HFFc6 (cell line): ENCODE data around the gene ZDHHC20. TPM values are rescaled to one million over a fixed set of nuclear protein-coding genes. Genes with fewer than 3 reads are reported as not detected.
A peak's percentile ranks its signal among the peaks of the same experiment; 100 is the strongest.

Source experiments
- DNase-seq: peaks from one replicate; pipeline ENCODE4 v3.0.0-alpha.2; 2018
- H3K27ac Mint-ChIP-seq: 2 replicates; pipeline ENCODE4 v1.8.0; 2020; ENCODE audit warnings: mild to moderate bottlenecking, mixed read lengths
- H3K27me3 Mint-ChIP-seq: 2 replicates; pipeline ENCODE4 v1.8.0; 2021; ENCODE audit warnings: mild to moderate bottlenecking, moderate library complexity, mixed read lengths; ENCODE audit not compliant: insufficient read depth
- H3K36me3 Mint-ChIP-seq: 2 replicates; pipeline ENCODE4 v1.8.0; 2021; ENCODE audit warnings: low read depth, mixed read lengths
- H3K4me1 Mint-ChIP-seq: 2 replicates; pipeline ENCODE4 v1.8.0; 2020; ENCODE audit warnings: low read depth, mixed read lengths
- H3K4me3 Mint-ChIP-seq: 2 replicates; pipeline ENCODE4 v1.8.0; 2020; ENCODE audit warnings: mild to moderate bottlenecking, moderate library complexity, mixed read lengths
- H3K9me3 Mint-ChIP-seq: 2 replicates; pipeline ENCODE4 v1.8.0; 2020; ENCODE audit warnings: mild to moderate bottlenecking, mixed read lengths
- total RNA-seq, 6 experiments: library from RNA; stranded (reverse); fragmentation: NEBNext Ultra II Directional; extraction: Animal tissue kit (Norgen Biotek cat#: 25700); gene quantifications; 2 replicates in 1 of 6; 3 replicates in 5 of 6; pipeline ENCODE4 v1.2.3, GENCODE V29; 2021
- TF ChIP-seq, protein P1 (sequence below): fragments of 200-600 bp; sonication (generic); IDR thresholded peaks from 2 replicates; pipeline ENCODE4 v1.5.0; 2021; ENCODE audit warnings: antibody characterized with exemption, mild to moderate bottlenecking

Gene ZDHHC20
- total RNA-seq, 6 experiments from 2014 or later = 65.3 to 75.1 (median 69.6) TPM

DNA sequence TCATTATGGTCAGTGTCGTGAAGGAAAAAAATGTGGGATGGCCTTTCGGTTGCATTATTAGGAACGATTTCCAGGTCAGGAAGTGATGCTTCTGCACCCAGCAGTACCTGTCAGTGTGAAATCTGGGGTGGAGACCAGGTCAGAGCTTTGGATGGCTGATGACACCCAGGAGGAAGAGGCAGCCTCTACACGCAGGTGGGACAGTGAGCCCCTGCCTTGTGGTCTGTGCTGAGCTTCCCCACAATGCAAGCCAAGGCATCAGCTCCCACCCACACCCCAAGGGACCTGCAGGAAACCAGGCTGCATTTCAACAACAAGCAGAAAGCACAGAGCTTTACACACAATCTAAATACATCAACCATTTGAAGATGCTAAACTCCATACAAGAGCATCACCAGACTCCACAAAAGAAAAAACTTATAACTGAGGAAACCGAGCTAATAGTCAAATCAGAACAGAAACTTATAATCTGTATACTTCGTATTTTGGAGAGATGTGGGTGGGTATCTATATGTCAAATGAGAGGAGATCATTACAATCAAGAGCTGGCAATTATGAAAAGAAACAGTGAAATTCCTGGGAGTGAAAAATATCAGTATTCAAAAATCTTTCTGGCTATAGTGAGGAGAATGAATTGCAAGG, 130.1 kb downstream of the ZDHHC20 start:
- no peaks in the 10 kb centered on the region for H3K9me3 Mint-ChIP-seq
- H3K36me3 Mint-ChIP-seq = no peaks in the 10 kb centered on the region
- TF ChIP-seq, protein P1, sequence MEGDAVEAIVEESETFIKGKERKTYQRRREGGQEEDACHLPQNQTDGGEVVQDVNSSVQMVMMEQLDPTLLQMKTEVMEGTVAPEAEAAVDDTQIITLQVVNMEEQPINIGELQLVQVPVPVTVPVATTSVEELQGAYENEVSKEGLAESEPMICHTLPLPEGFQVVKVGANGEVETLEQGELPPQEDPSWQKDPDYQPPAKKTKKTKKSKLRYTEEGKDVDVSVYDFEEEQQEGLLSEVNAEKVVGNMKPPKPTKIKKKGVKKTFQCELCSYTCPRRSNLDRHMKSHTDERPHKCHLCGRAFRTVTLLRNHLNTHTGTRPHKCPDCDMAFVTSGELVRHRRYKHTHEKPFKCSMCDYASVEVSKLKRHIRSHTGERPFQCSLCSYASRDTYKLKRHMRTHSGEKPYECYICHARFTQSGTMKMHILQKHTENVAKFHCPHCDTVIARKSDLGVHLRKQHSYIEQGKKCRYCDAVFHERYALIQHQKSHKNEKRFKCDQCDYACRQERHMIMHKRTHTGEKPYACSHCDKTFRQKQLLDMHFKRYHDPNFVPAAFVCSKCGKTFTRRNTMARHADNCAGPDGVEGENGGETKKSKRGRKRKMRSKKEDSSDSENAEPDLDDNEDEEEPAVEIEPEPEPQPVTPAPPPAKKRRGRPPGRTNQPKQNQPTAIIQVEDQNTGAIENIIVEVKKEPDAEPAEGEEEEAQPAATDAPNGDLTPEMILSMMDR = no peak
- no peak overlapping the region for H3K27ac Mint-ChIP-seq
- H3K4me1 Mint-ChIP-seq = peaks cover 15% of the 10 kb centered on the region
- DNase-seq = no peak
- H3K27me3 Mint-ChIP-seq = peaks cover 2% of the 10 kb centered on the region; the same call in 1 of the 2 replicates
- no peak overlapping the region for H3K4me3 Mint-ChIP-seq

DNA sequence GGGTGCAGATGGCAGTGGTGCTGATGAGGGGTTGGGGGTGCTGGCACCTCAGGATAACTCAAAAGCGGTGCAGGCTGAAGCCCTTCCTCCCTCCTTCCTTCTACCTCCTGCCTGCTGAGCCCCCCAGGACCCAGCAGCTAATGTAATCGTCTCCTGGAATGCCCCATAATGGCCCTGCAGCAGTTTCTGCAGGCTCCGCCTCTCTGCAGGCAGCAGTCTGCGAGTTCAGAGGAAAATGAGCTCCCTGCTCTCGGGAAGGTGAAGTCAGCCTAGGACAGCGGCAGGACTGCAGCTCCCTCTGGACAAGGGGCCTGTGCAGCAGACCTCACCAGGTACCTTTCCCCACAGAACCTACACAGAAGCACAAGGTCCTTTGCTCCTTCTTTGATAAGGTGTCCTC, 130.9 kb downstream of the ZDHHC20 start:
- no peak overlapping the region for H3K27ac Mint-ChIP-seq
- TF ChIP-seq, protein P1 = no peak
- peaks cover 2% of the 10 kb centered on the region; the same call in 1 of the 2 replicates for H3K27me3 Mint-ChIP-seq
- no peaks in the 10 kb centered on the region for H3K36me3 Mint-ChIP-seq
- DNase-seq = no peak
- peaks cover 15% of the 10 kb centered on the region for H3K4me1 Mint-ChIP-seq
- no peaks in the 10 kb centered on the region for H3K9me3 Mint-ChIP-seq
- H3K4me3 Mint-ChIP-seq = no peak overlapping the region

DNA sequence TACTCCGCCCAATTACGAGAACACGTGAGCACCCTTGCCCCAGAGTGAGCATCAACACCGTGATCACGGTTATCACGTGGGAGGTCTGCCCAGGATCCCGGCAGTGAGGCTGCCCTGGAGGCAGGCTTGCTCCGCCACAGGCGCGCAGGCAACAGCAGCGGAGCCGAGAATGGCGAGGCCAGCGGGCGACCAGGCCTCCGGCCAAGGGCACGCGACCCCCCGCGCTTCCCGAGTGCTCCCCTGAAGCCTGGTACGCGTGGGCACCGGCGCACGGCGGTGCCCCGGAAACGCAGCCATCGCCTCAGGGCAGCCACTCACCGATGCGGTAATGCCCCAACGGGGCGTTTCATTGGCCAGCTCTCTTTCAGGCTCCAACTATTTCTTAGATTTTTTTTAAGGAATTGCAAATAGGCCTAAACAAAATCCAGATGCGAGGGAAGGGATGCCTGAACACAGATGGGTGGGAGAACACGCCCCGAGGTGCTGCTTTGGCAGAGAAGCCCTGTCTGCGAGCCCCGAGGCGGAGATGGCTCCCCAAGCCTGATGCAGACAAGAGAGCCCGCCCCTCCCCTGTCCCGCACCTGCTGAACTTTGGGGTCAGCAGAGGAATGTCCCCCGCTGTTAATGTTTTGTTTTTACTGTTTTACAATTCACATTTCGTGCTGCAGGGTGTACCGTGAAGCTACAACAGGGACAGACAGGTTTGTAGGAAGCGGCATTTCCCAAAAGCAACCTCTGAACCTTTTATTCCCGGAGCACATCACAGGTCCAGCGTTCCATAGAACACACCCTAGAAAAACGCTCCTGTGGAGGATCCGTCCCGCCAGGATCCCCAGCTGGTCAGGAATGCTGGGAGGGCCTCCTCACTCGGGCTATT, 132.7 kb downstream of the ZDHHC20 start:
- H3K36me3 Mint-ChIP-seq = no peaks in the 10 kb centered on the region
- TF ChIP-seq, protein P1 = no peak
- H3K4me3 Mint-ChIP-seq = peak overlapping the region; percentile 82
- peaks cover 15% of the 10 kb centered on the region for H3K4me1 Mint-ChIP-seq
- H3K9me3 Mint-ChIP-seq = no peaks in the 10 kb centered on the region
- H3K27ac Mint-ChIP-seq = peak overlapping the region; percentile 77; the same call in 1 of the 2 replicates
- peak; percentile 69 for DNase-seq
- peaks cover 2% of the 10 kb centered on the region; the same call in 1 of the 2 replicates for H3K27me3 Mint-ChIP-seq

DNA sequence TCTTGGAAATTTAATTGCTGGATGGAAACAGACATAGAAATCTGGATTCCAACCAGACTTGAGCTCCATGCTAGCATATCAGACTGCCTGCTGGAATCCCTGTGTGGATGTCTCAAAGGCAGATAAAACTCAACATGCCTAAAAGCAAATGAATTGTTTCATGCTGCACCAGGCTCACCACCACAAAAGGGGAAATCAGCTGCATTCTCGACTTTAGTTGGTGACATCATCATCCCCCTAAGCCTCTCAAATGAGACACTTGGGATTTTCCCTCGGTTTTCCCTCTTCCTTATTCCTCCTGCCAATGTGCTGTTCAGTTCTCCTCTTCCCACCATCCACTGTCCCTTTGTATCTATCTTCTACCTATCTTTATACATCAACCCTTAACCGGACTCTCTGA, 134.3 kb downstream of the ZDHHC20 start:
- Mint-ChIP-seq H3K27ac (no peak overlapping the region), H3K4me3 (no peak overlapping the region), H3K4me1 (peaks cover 6% of the 10 kb centered on the region), H3K36me3 (no peaks in the 10 kb centered on the region), H3K9me3 (no peaks in the 10 kb centered on the region), H3K27me3 (peaks cover 2% of the 10 kb centered on the region; the same call in 1 of the 2 replicates)
- DNase-seq = no peak
- TF ChIP-seq, protein P1 = no peak

DNA sequence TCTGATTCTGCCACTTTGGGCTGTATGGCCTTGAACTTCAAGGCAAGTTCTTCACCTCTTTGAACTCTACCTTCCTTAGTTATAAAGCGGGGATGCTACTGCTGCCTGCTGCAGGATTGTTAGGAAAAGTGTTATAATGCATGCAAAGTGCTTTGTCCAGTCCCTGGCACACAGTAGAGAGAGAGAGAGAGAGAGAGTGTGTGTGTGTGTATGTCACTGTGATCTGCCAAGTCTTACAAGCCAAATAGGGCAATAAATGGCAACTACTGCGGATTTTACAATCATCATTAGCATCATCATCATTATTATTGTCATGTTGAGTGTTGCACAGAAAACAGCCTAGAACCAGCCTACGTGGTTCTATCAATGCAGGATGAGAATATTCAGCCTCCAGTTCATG, 136.1 kb downstream of the ZDHHC20 start:
- no peak overlapping the region for H3K4me3 Mint-ChIP-seq
- H3K4me1 Mint-ChIP-seq = peaks cover 6% of the 10 kb centered on the region
- H3K9me3 Mint-ChIP-seq = no peaks in the 10 kb centered on the region
- H3K27ac Mint-ChIP-seq = no peak overlapping the region
- no peaks in the 10 kb centered on the region for H3K36me3 Mint-ChIP-seq
- no peak for DNase-seq
- TF ChIP-seq, protein P1 = no peak
- peaks cover 2% of the 10 kb centered on the region; the same call in 1 of the 2 replicates for H3K27me3 Mint-ChIP-seq

Other genes starting within 250 kb of the ZDHHC20 start
- gene MICU2, start 144.9 kb upstream of the ZDHHC20 start, total RNA-seq = 10 to 100 TPM; 31.3 to 37.1 (median 33.9) TPM
- gene FGF9, start 211.8 kb upstream of the ZDHHC20 start, total RNA-seq = not detected